Subcutaneous adipose tissue (tissue), 4 donors: ENCODE results near the gene GALNT12. TPM values are rescaled to one million over a fixed set of nuclear protein-coding genes. Genes with fewer than 3 reads are reported as not detected.

Experiments
- total RNA-seq, 4 donors: library from RNA; depleted of rRNA; stranded (reverse); fragments of >200 nt; gene quantifications; one replicate each; pipeline ENCODE4 v1.1.0, GENCODE V29; 2016
- TF ChIP-seq, protein P1 (sequence below): fragments of 450-650 bp; IDR thresholded peaks from one replicate; pipeline ENCODE4 v1.5.1; 2016; ENCODE audit warnings: low read depth, mild to moderate bottlenecking, control low read depth, antibody characterized with exemption, moderate library complexity

Gene GALNT12
- total RNA-seq, 4 donors from 2014 or later = 1.9 to 8.5 (median 3.7) TPM

DNA sequence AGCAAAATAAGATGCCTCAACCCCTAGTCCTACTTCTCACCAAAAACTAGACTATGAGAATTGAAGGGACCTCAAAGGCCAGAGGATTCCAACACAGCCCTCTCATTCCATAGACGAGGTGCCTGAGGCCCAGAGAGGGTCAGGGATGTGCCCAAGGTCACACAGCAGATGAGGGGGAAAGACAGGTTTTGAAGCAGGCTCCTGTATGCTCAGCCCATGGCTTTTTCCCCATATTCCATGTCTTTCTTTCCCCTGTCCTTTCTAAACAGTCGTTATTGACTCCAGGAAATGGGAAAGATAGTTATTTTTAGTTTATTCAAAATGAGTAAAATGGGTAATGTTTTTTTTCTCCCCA, 75.1 kb downstream of the GALNT12 start:
- TF ChIP-seq, protein P1, sequence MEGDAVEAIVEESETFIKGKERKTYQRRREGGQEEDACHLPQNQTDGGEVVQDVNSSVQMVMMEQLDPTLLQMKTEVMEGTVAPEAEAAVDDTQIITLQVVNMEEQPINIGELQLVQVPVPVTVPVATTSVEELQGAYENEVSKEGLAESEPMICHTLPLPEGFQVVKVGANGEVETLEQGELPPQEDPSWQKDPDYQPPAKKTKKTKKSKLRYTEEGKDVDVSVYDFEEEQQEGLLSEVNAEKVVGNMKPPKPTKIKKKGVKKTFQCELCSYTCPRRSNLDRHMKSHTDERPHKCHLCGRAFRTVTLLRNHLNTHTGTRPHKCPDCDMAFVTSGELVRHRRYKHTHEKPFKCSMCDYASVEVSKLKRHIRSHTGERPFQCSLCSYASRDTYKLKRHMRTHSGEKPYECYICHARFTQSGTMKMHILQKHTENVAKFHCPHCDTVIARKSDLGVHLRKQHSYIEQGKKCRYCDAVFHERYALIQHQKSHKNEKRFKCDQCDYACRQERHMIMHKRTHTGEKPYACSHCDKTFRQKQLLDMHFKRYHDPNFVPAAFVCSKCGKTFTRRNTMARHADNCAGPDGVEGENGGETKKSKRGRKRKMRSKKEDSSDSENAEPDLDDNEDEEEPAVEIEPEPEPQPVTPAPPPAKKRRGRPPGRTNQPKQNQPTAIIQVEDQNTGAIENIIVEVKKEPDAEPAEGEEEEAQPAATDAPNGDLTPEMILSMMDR = no peak

DNA sequence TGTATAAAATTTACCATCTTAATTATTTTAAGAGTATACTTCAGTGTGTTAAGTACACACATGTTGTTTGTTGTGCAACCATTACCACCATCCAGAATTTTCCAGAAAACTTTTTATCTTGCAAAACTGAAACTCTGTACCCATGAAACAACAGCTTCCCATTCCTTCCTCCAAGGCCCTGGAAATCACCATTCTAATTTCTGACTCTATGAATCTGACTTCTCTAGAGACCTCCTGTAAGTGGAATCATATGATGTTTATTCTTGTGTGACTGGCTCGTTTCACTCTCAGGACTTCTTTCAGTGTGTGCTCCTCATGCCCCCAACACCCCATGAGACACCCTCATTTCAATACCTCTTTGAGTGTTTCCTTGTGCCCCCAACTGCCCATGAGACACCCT, 75.8 kb downstream of the GALNT12 start:
- TF ChIP-seq, protein P1 = no peak

DNA sequence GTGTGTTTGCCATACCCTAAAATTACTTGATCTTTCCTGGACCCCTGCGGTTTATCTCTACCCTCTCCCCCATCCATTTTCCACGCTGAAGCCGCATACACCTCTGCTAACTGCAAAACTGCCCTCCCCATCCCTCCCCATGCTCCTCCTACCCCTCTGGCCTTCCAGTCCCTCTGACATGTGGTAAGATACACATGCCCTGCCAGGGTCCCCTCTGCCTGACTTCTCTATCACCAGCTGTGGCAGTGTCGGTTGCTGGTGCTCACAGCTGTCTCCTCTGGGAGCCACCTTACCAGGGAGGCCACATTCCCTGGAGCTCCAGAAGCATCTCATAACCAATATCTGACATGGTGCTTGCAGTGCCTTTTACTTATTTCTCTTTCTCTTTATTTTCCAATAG, 77.4 kb downstream of the GALNT12 start:
- TF ChIP-seq, protein P1 = no peak

DNA sequence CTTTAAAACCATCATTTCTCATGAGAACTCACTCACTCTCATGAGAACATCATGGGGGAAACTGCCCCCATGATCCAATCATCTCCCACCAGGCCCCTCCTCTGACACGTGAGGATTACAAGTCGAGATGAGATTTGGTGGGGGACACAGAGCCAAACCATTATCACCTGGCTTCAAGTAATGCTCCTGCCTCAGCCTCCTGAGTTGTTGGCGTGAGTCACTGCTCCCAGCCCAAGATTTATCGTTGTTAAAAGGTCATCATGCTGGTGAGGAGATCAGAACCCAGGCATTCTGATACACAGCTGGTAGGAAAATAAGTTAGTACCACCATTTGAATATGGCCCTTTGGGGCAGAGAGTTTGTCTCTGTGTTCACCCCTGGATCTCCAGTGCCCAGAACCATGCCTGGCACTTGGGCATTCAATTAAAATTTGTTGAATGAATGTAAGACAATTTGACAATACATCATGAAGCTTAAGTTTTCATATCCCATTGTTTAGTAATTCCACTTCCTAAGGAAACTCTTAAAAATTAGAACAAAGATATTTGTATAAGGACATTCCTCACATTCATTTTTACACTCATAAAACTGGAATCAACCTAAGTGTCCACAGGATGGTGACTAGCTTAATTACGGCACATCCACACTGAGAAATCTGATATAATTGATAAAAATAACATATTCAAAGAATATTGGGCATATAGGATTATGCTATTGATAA, 78.3 kb downstream of the GALNT12 start:
- TF ChIP-seq, protein P1 = no peak

DNA sequence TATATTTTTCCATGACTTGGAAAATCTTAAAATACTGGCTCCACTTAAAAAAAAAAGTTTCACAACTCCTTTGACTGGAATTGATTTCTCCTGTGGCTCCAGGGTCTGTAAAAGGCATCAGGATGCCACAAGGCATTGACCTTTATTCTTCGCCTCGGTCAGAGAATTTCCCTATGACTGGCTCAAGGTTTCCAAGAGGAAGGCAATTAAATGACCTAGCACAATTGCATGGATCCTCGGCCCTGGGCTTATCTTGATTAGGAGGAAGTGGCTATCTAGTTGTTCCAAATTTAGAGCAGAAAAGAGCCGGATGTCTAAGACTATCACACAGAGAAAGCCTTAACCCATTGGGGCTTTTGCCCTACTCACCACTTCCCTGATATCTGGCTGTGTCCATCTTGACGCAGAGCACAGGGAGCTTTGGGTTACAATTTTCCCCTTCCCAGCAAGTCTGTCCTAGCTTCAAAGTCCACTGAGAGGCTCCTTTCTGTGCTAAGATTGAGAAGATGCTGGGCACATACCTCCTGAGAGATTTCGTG, 79.3 kb downstream of the GALNT12 start:
- TF ChIP-seq, protein P1 = no peak

DNA sequence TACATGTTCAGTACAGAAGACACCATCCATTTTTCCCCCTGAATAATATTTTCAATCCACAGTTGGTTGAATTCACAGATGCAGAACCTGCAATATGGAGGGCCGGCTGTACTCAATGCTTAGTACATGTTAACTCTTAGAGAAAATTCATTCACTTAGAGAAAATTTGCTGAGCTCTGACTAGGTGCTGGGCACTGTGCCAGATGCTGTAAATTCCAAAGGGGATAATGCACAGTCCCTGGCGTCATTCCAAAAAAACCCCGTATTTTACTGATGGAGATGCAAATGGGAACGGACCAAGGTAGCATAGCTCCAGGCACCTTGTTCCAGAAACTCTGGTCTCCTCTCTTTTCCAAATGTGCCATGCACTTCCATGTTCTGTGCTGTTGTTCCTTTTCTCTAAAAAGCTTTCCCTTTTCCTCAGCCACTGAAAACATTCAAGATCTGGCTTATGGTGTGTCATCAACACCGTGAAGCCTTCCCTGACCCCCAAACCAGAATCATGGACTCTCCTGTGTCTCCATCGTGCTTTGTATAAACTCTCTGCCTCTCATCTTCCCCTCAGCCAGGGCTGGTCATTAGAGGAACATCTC, 80.5 kb downstream of the GALNT12 start:
- TF ChIP-seq, protein P1 = no peak

DNA sequence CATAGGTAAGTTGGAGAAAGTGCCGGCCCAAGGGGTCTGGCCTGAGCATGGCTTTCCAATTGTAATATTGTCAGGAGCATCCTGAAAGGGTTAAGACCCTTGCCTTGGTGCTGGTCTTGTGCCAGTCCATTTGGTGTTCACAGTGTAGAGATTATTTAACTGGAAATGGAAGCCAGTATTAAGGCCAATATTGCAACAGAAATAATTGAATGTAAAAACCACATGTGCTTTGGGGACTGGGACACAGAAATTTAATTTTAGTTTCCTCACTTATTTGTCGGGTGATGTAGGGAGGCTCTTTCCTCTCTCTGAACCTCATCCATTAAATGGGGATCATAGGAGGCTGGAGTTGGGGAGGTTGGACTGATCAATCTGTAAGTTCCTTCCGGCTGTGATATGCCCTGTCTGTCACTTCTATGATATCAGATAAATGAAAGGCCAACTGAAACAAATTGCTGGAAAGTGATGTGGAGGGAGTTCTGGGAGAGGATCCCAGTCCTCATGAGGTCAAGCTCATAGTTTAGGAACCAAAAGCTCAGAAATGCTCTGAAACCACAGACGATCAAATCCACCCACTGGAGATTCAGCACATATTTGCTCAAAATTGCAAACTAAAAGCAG, 81.4 kb downstream of the GALNT12 start:
- TF ChIP-seq, protein P1 = no peak
